ENCODE measurements around the gene PPM1N.

DNA sequence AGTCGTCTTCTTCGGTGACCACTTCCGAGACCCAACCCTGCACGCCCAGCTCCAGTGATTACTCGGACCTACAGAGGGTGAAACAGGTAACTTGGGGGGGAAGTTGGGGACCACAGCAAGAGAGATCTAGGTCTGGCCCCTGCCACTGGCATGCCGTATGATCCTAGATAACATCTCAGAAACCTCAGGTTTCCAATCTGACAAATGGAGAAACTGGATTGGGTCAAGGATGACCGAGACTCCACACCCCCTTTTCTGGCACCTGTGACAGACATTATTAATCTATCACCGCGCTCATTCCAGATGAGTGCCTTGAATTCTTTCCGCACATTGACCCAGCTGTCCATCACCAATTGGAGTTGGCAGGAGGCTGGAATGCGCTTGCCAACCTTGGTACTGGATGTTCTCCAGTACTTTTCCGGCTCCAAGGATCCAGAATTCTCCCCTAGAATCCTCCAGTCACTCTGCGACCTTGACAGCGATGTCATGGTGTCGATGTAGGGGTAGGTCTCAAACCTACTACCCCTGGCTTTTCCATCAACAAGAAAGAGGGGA, 26.4 kb downstream of the PPM1N start:
- TF ChIP-seq, protein P1, sequence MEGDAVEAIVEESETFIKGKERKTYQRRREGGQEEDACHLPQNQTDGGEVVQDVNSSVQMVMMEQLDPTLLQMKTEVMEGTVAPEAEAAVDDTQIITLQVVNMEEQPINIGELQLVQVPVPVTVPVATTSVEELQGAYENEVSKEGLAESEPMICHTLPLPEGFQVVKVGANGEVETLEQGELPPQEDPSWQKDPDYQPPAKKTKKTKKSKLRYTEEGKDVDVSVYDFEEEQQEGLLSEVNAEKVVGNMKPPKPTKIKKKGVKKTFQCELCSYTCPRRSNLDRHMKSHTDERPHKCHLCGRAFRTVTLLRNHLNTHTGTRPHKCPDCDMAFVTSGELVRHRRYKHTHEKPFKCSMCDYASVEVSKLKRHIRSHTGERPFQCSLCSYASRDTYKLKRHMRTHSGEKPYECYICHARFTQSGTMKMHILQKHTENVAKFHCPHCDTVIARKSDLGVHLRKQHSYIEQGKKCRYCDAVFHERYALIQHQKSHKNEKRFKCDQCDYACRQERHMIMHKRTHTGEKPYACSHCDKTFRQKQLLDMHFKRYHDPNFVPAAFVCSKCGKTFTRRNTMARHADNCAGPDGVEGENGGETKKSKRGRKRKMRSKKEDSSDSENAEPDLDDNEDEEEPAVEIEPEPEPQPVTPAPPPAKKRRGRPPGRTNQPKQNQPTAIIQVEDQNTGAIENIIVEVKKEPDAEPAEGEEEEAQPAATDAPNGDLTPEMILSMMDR (IDR thresholded peaks at IDR 0.05; ENCODE audit: low read length) = no peak
- TF ChIP-seq EZH2 (optimal IDR thresholded peaks at IDR 0.05; ENCODE audit: low read depth, low read length) (no peak), EZH2phosphoT487 (IDR thresholded peaks at IDR 0.05; ENCODE audit: low read length) (no peak)
